IMR-90 (cell line): Measurements from ENCODE around the gene PADI1.

Experiments
- BHLHE40 ChIP-seq: fragments of 150-350 bp; IDR thresholded peaks from 2 replicates; pipeline ENCODE4 v1.6.1; 2016; ENCODE audit warnings: mild to moderate bottlenecking, low read depth, low read length
- FOS ChIP-seq: fragments of 150-350 bp; IDR thresholded peaks from 2 replicates; pipeline ENCODE4 v1.6.1; 2016; ENCODE audit warnings: low read depth, low read length
- MAFK ChIP-seq: IDR thresholded peaks from 2 replicates; pipeline ENCODE4 v1.6.1; 2012; ENCODE audit warnings: low read depth, low read length, improper control_type of control experiment
- MAZ ChIP-seq: IDR thresholded peaks from 2 replicates; pipeline ENCODE4 v1.6.1; 2012; ENCODE audit warnings: low read depth, mild to moderate bottlenecking, low read length, improper control_type of control experiment, moderate library complexity, borderline replicate concordance
- MXI1 ChIP-seq: IDR thresholded peaks from 2 replicates; pipeline ENCODE4 v1.6.1; 2012; ENCODE audit warnings: low read depth, mild to moderate bottlenecking, low read length, moderate library complexity, borderline replicate concordance
- NFE2L2 ChIP-seq: fragments of 150-350 bp; IDR thresholded peaks from 2 replicates; pipeline ENCODE4 v1.6.1; 2016; ENCODE audit warnings: low read depth, mild to moderate bottlenecking, low read length
- POLR2A ChIP-seq: IDR thresholded peaks from 2 replicates; pipeline ENCODE4 v1.6.1; 2012; ENCODE audit warnings: mild to moderate bottlenecking, low read depth, low read length
- RAD21 ChIP-seq: IDR thresholded peaks from 2 replicates; pipeline ENCODE4 v1.6.1; 2012; ENCODE audit warnings: low read length, improper control_type of control experiment
- RFX5 ChIP-seq: IDR thresholded peaks from 2 replicates; pipeline ENCODE4 v1.8.0; 2012; ENCODE audit warnings: low read depth, mild to moderate bottlenecking, low read length, moderate library complexity
- SMC3 ChIP-seq: fragments of 150-350 bp; IDR thresholded peaks from 2 replicates; pipeline ENCODE4 v1.6.1; 2016; ENCODE audit warnings: low read depth, mild to moderate bottlenecking, antibody characterized with exemption, low read length, moderate library complexity
- TF ChIP-seq, protein P1 (sequence below): conservative IDR thresholded peaks from 2 replicates; pipeline ENCODE4 v1.5.1; 2012; ENCODE audit warnings: mild to moderate bottlenecking, low read depth, low read length, improper control_type of control experiment
- TF ChIP-seq, protein P2 (sequence below): fragments of 150-350 bp; IDR thresholded peaks from 2 replicates; pipeline ENCODE4 v1.6.1; 2017; ENCODE audit warnings: mild to moderate bottlenecking, antibody characterized with exemption, low read length, low read depth

- TF ChIP-seq, protein P1, sequence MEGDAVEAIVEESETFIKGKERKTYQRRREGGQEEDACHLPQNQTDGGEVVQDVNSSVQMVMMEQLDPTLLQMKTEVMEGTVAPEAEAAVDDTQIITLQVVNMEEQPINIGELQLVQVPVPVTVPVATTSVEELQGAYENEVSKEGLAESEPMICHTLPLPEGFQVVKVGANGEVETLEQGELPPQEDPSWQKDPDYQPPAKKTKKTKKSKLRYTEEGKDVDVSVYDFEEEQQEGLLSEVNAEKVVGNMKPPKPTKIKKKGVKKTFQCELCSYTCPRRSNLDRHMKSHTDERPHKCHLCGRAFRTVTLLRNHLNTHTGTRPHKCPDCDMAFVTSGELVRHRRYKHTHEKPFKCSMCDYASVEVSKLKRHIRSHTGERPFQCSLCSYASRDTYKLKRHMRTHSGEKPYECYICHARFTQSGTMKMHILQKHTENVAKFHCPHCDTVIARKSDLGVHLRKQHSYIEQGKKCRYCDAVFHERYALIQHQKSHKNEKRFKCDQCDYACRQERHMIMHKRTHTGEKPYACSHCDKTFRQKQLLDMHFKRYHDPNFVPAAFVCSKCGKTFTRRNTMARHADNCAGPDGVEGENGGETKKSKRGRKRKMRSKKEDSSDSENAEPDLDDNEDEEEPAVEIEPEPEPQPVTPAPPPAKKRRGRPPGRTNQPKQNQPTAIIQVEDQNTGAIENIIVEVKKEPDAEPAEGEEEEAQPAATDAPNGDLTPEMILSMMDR = no peak
- TF ChIP-seq, protein P2, sequence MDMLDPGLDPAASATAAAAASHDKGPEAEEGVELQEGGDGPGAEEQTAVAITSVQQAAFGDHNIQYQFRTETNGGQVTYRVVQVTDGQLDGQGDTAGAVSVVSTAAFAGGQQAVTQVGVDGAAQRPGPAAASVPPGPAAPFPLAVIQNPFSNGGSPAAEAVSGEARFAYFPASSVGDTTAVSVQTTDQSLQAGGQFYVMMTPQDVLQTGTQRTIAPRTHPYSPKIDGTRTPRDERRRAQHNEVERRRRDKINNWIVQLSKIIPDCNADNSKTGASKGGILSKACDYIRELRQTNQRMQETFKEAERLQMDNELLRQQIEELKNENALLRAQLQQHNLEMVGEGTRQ = peak; percentile 66
- no peak for TF ChIP-seq POLR2A
- no peak for TF ChIP-seq RAD21
- no peak for TF ChIP-seq RFX5
- no peak for TF ChIP-seq MXI1
- no peak for TF ChIP-seq FOS
- no peak for TF ChIP-seq BHLHE40
- TF ChIP-seq MAFK = no peak
- TF ChIP-seq MAZ = no peak
- TF ChIP-seq NFE2L2 = no peak
- TF ChIP-seq SMC3 = no peak
Observed at GRCh38 chr1:17161137-17161740, 43.7 kb upstream of the PADI1 start.
